ENCODE measurements around the gene GATAD2A.

GRCh38 chr19:19446655-19447437, 41.4 kb downstream of the GATAD2A start:
- TF ChIP-seq POLR2A (IDR thresholded peaks at IDR 0.05) (no peak), CTCF (IDR thresholded peaks at IDR 0.05) (no peak)

Measured in Peyer's patch (tissue), 4 donors.